ENCODE results near the gene FOXS1. TPM values are rescaled to one million over a fixed set of nuclear protein-coding genes. Genes with fewer than 3 reads are reported as not detected.

The FOXS1 gene
- total and polyA plus RNA-seq, 2 donors from 2014 or later, result 2.1 to 9.8 TPM

- Histone ChIP-seq H3K4me3 (ENCODE audit: low read length in 3 of 3) (no peak overlapping the region), H3K36me3 (ENCODE audit: control insufficient read depth in 2 of 3, insufficient read depth in 3 of 3, low read length in 3 of 3) (no peaks in the 10 kb centered on the region), H3K9me3 (ENCODE audit: control insufficient read depth in 2 of 3, insufficient read depth in 1 of 3, low read length in 3 of 3) (no peaks in the 10 kb centered on the region), H3K4me1 (ENCODE audit: control insufficient read depth in 2 of 3, insufficient read depth in 2 of 3, low read depth in 1 of 3, low read length in 3 of 3) (peaks cover 0 to 23% (median 6%) of the 10 kb centered on the region in 3 donors), H3K27ac (ENCODE audit: low read depth in 2 of 2, low read length in 2 of 2) (peak overlapping the region in 1 of 2 donors; percentile 16), H3K9ac (ENCODE audit: low read length in 3 of 3) (no peak overlapping the region), H3K27me3 (ENCODE audit: control insufficient read depth, insufficient read depth, low read length) (no peaks in the 10 kb centered on the region)
- DNase-seq (peak in 1 of 5 donors; percentile 56), FAIRE-seq (no peak)
- intact Hi-C loops (cut with DNase I), result no loop called here
- TF ChIP-seq, protein P1, sequence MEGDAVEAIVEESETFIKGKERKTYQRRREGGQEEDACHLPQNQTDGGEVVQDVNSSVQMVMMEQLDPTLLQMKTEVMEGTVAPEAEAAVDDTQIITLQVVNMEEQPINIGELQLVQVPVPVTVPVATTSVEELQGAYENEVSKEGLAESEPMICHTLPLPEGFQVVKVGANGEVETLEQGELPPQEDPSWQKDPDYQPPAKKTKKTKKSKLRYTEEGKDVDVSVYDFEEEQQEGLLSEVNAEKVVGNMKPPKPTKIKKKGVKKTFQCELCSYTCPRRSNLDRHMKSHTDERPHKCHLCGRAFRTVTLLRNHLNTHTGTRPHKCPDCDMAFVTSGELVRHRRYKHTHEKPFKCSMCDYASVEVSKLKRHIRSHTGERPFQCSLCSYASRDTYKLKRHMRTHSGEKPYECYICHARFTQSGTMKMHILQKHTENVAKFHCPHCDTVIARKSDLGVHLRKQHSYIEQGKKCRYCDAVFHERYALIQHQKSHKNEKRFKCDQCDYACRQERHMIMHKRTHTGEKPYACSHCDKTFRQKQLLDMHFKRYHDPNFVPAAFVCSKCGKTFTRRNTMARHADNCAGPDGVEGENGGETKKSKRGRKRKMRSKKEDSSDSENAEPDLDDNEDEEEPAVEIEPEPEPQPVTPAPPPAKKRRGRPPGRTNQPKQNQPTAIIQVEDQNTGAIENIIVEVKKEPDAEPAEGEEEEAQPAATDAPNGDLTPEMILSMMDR (IDR thresholded peaks at IDR 0.05; ENCODE audit: borderline replicate concordance, extremely low read depth, insufficient read depth), result no peak
These were observed 8.4 kb downstream of the FOXS1 start for GRCh38 chr20:31836853-31837608.

- Histone ChIP-seq H3K36me3 (ENCODE audit: control insufficient read depth in 2 of 3, insufficient read depth in 3 of 3, low read length in 3 of 3) (no peaks in the 10 kb centered on the region), H3K4me3 (ENCODE audit: low read length in 3 of 3) (no peak overlapping the region), H3K27me3 (ENCODE audit: control insufficient read depth, insufficient read depth, low read length) (no peaks in the 10 kb centered on the region), H3K9me3 (ENCODE audit: control insufficient read depth in 2 of 3, insufficient read depth in 1 of 3, low read length in 3 of 3) (no peaks in the 10 kb centered on the region), H3K4me1 (ENCODE audit: control insufficient read depth in 2 of 3, insufficient read depth in 2 of 3, low read depth in 1 of 3, low read length in 3 of 3) (peaks cover 0 to 20% (median 6%) of the 10 kb centered on the region in 3 donors), H3K27ac (ENCODE audit: low read depth in 2 of 2, low read length in 2 of 2) (no peak overlapping the region), H3K9ac (ENCODE audit: low read length in 3 of 3) (no peak overlapping the region)
- FAIRE-seq, result no peak
- peak in 3 of 5 donors; percentile 45 to 95 (median 46) for DNase-seq
- TF ChIP-seq, protein P1 (IDR thresholded peaks at IDR 0.05; ENCODE audit: borderline replicate concordance, extremely low read depth, insufficient read depth), result no peak
- intact Hi-C loops (cut with DNase I), result no loop called here
These were observed 9.2 kb downstream of the FOXS1 start for GRCh38 chr20:31835977-31836852.

- DNase-seq, result peak in 1 of 5 donors; percentile 34
- no peak for FAIRE-seq
- peaks cover 0 to 18% (median 6%) of the 10 kb centered on the region in 3 donors for H3K4me1 ChIP-seq (ENCODE audit: control insufficient read depth in 2 of 3, insufficient read depth in 2 of 3, low read depth in 1 of 3, low read length in 3 of 3)
- TF ChIP-seq, protein P1 (IDR thresholded peaks at IDR 0.05; ENCODE audit: borderline replicate concordance, extremely low read depth, insufficient read depth), result no peak
- no peaks in the 10 kb centered on the region for H3K27me3 ChIP-seq (ENCODE audit: control insufficient read depth, insufficient read depth, low read length)
- H3K9ac ChIP-seq (ENCODE audit: low read length in 3 of 3), result no peak overlapping the region
- H3K9me3 ChIP-seq (ENCODE audit: control insufficient read depth in 2 of 3, insufficient read depth in 1 of 3, low read length in 3 of 3), result no peaks in the 10 kb centered on the region
- H3K4me3 ChIP-seq (ENCODE audit: low read length in 3 of 3), result no peak overlapping the region
- no peak overlapping the region for H3K27ac ChIP-seq (ENCODE audit: low read depth in 2 of 2, low read length in 2 of 2)
- H3K36me3 ChIP-seq (ENCODE audit: control insufficient read depth in 2 of 3, insufficient read depth in 3 of 3, low read length in 3 of 3), result no peaks in the 10 kb centered on the region
- intact Hi-C loops (cut with DNase I), result no loop called here
These were observed 9.8 kb downstream of the FOXS1 start for GRCh38 chr20:31835554-31835953.
